ENCODE measurements around the gene PLCXD3.

Gene PLCXD3

GRCh38 chr5:41418220-41419031, 92.0 kb downstream of the PLCXD3 start:
- no peak for TF ChIP-seq CTCF (IDR thresholded peaks at IDR 0.05)
- no peak overlapping the region for H3K27ac ChIP-seq
- no peaks in the 10 kb centered on the region for H3K27me3 ChIP-seq
- no peaks in the 10 kb centered on the region for H3K4me1 ChIP-seq (ENCODE audit: control insufficient read depth in 1 of 2, insufficient read depth in 1 of 2, low read depth in 1 of 2, low read length in 1 of 2)
- no peaks in the 10 kb centered on the region for H3K9me3 ChIP-seq
- no peaks in the 10 kb centered on the region for H3K36me3 ChIP-seq
- no peak overlapping the region for H3K4me3 ChIP-seq (ENCODE audit: low read depth in 1 of 2, low read length in 1 of 2)

GRCh38 chr5:41416336-41416735, 94.1 kb downstream of the PLCXD3 start:
- Histone ChIP-seq H3K27me3 (no peaks in the 10 kb centered on the region), H3K36me3 (no peaks in the 10 kb centered on the region), H3K4me3 (ENCODE audit: low read depth in 1 of 2, low read length in 1 of 2) (no peak overlapping the region), H3K9me3 (no peaks in the 10 kb centered on the region), H3K4me1 (ENCODE audit: control insufficient read depth in 1 of 2, insufficient read depth in 1 of 2, low read depth in 1 of 2, low read length in 1 of 2) (no peaks in the 10 kb centered on the region), H3K27ac (no peak overlapping the region)
- no peak for TF ChIP-seq CTCF (IDR thresholded peaks at IDR 0.05)

- TF ChIP-seq CTCF (IDR thresholded peaks at IDR 0.05), result no peak
- Histone ChIP-seq H3K9me3 (no peaks in the 10 kb centered on the region), H3K27ac (no peak overlapping the region), H3K4me3 (ENCODE audit: low read depth in 1 of 2, low read length in 1 of 2) (no peak overlapping the region), H3K4me1 (ENCODE audit: control insufficient read depth in 1 of 2, insufficient read depth in 1 of 2, low read depth in 1 of 2, low read length in 1 of 2) (no peaks in the 10 kb centered on the region), H3K36me3 (no peaks in the 10 kb centered on the region), H3K27me3 (no peaks in the 10 kb centered on the region)
These were observed 95.2 kb downstream of the PLCXD3 start for GRCh38 chr5:41415242-41415641.

- Histone ChIP-seq H3K27ac (no peak overlapping the region), H3K36me3 (no peaks in the 10 kb centered on the region), H3K27me3 (no peaks in the 10 kb centered on the region), H3K4me1 (ENCODE audit: control insufficient read depth in 1 of 2, insufficient read depth in 1 of 2, low read depth in 1 of 2, low read length in 1 of 2) (no peaks in the 10 kb centered on the region), H3K4me3 (ENCODE audit: low read depth in 1 of 2, low read length in 1 of 2) (no peak overlapping the region), H3K9me3 (no peaks in the 10 kb centered on the region)
- no peak for TF ChIP-seq CTCF (IDR thresholded peaks at IDR 0.05)
These were observed 95.8 kb downstream of the PLCXD3 start for GRCh38 chr5:41414598-41414997.

GRCh38 chr5:41413074-41413473, 97.3 kb downstream of the PLCXD3 start:
- no peak overlapping the region for H3K4me3 ChIP-seq (ENCODE audit: low read depth in 1 of 2, low read length in 1 of 2)
- H3K27ac ChIP-seq, result no peak overlapping the region
- TF ChIP-seq CTCF (IDR thresholded peaks at IDR 0.05), result no peak
- H3K4me1 ChIP-seq (ENCODE audit: control insufficient read depth in 1 of 2, insufficient read depth in 1 of 2, low read depth in 1 of 2, low read length in 1 of 2), result no peaks in the 10 kb centered on the region
- no peaks in the 10 kb centered on the region for H3K9me3 ChIP-seq
- H3K36me3 ChIP-seq, result no peaks in the 10 kb centered on the region
- H3K27me3 ChIP-seq, result no peaks in the 10 kb centered on the region
